Activated T-helper 2 cell treated with anti-CD3 and anti-CD28 coated beads, Interferon-gamma antibody, Interleukin-2, Interleukin-4, amounts not matched to agents 10 μg/mL and 5 μg/mL and 100 μg/mL, durations not matched to agents 14 hours and 24 hours and 36 hours (primary cell): ENCODE measurements around the gene KLHL5. TPM values are rescaled to one million over a fixed set of nuclear protein-coding genes. Genes with fewer than 3 reads are reported as not detected.
A peak's percentile ranks its signal among the peaks of the same experiment; 100 is the strongest.

Experiments
- DNase-seq: peaks from one replicate; pipeline ENCODE4 v3.0.0; 2021; ENCODE audit warnings: low spot score
- H3K27ac Mint-ChIP-seq: one replicate; pipeline ENCODE4 v1.8.0; 2021; ENCODE audit warnings: mixed read lengths
- H3K27me3 Mint-ChIP-seq: one replicate; pipeline ENCODE4 v1.8.0; 2021; ENCODE audit warnings: low read depth, mixed read lengths
- H3K36me3 Mint-ChIP-seq: one replicate; pipeline ENCODE4 v1.8.0; 2021; ENCODE audit warnings: low read depth, mixed read lengths
- H3K4me1 Mint-ChIP-seq: one replicate; pipeline ENCODE4 v1.8.0; 2021; ENCODE audit warnings: low read depth, mixed read lengths
- H3K4me3 Mint-ChIP-seq: one replicate; pipeline ENCODE4 v1.8.0; 2021; ENCODE audit warnings: low read depth, mild to moderate bottlenecking, moderate library complexity, mixed read lengths
- H3K9me3 Mint-ChIP-seq: one replicate; pipeline ENCODE4 v1.8.0; 2021; ENCODE audit warnings: mixed read lengths
- intact Hi-C: fragments of 100-400 bp; cut with micrococcal nuclease; formaldehyde crosslinking; loops from one replicate; pipeline ENCODE4 v1.15.1; 2023
- total RNA-seq: library from RNA; stranded (reverse); gene quantifications from 2 replicates; pipeline ENCODE4 v1.2.3, GENCODE V29; 2022

Gene KLHL5
- total RNA-seq, 1 donor from 2014 or later, result 30.1 TPM

- DNase-seq, result no peak
- Mint-ChIP-seq H3K27ac (peak overlapping the region; percentile 85), H3K36me3 (peaks cover 17% of the 10 kb centered on the region), H3K9me3 (no peaks in the 10 kb centered on the region), H3K4me1 (peaks cover 53% of the 10 kb centered on the region), H3K27me3 (no peaks in the 10 kb centered on the region), H3K4me3 (peak overlapping the region; percentile 85)
- intact Hi-C loops, result loop anchor here (2.0 kb wide), 2 partner anchors 59 to 137 kb away; partner anchors contain the start of gene WDR19
Measured at GRCh38 chr4:39045827-39046221, 16.2 kb upstream of the KLHL5 start.

DNA sequence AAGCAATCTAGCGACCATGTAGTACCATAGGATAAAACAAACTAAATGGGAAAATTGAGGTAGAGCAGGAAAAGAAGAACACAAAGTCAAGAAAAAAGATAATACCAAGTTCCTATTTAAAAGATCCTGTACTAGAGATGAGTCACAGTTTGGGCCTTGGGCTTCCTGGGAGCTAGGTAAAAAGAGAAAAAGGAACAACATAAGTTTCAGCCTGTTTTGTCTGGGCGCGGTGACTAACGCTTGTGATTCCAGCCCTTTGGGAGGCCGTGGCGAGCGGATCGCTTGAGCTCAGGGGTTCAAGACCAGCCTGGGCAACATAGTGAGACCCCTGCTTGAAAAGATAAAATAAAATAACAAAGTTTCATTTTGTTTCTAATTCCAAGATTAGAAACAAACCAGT is 15.8 kb upstream of the KLHL5 start:
- H3K4me3 Mint-ChIP-seq, result peak overlapping the region; percentile 85
- DNase-seq, result no peak
- intact Hi-C loops, result no loop called here

GRCh38 chr4:39047681-39048080 is 14.4 kb upstream of the KLHL5 start:
- no peak for DNase-seq
- H3K27me3 Mint-ChIP-seq, result no peaks in the 10 kb centered on the region
- H3K9me3 Mint-ChIP-seq, result no peaks in the 10 kb centered on the region
- H3K36me3 Mint-ChIP-seq, result peaks cover 17% of the 10 kb centered on the region
- peak overlapping the region; percentile 68 for H3K27ac Mint-ChIP-seq
- peak overlapping the region; percentile 51 for H3K4me3 Mint-ChIP-seq
- intact Hi-C loops, result no loop called here
- peaks cover 55% of the 10 kb centered on the region for H3K4me1 Mint-ChIP-seq

More for the DNA sequence above, 15.8 kb upstream of the KLHL5 start:
- Mint-ChIP-seq H3K9me3 (no peaks in the 10 kb centered on the region), H3K27ac (peak overlapping the region; percentile 85), H3K4me1 (peaks cover 55% of the 10 kb centered on the region), H3K27me3 (no peaks in the 10 kb centered on the region), H3K36me3 (peaks cover 17% of the 10 kb centered on the region)

DNA sequence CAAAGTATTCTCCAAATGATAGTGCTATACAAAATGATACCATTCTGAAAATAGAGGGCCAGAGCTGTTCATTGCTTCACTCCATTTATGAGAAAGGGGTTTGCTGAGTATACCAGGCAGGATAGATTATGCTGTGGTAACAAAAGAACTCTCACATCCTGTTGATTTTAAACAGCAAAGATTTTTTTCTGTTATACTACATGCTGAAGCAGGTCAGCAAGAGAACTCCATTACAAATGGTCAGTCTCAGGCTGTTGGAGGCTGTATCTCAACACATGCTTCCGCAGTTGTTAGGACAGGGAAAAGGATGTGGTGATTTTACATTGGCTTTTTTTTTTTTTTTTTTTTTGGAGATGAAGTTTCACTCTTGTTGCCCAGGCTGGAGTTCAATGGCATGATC is 13.7 kb upstream of the KLHL5 start:
- Mint-ChIP-seq H3K36me3 (peaks cover 17% of the 10 kb centered on the region), H3K27me3 (no peaks in the 10 kb centered on the region), H3K27ac (peak overlapping the region; percentile 68), H3K4me3 (peak overlapping the region; percentile 51), H3K9me3 (no peaks in the 10 kb centered on the region), H3K4me1 (peaks cover 54% of the 10 kb centered on the region)
- intact Hi-C loops, result no loop called here
- DNase-seq, result no peak

DNA sequence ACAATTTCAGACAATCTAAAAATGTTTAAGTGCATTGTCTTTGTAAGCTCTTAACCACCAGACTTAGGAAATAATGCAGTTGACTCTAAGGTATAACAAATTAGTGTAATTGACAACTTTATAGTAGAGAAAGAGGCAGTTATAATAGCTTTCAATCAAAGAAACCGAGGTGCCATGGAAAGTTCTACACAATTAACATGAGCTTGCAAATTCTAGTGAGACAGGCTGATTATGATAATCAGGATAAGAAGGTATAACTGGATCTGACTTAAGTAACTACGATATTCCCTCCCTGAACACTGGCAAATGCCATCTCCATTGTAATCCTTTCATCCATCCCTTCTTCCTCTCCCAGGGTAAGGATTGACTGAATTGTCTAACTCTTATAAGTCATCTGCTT is 11.4 kb upstream of the KLHL5 start:
- DNase-seq, result no peak
- Mint-ChIP-seq H3K4me1 (peaks cover 44% of the 10 kb centered on the region), H3K27me3 (no peaks in the 10 kb centered on the region), H3K36me3 (peaks cover 17% of the 10 kb centered on the region), H3K27ac (no peak overlapping the region), H3K9me3 (no peaks in the 10 kb centered on the region), H3K4me3 (no peak overlapping the region)
- intact Hi-C loops, result no loop called here

- intact Hi-C loops, result no loop called here
- no peak for DNase-seq
- Mint-ChIP-seq H3K27me3 (no peaks in the 10 kb centered on the region), H3K4me3 (no peak overlapping the region), H3K4me1 (peaks cover 38% of the 10 kb centered on the region), H3K36me3 (peaks cover 14% of the 10 kb centered on the region), H3K27ac (no peak overlapping the region), H3K9me3 (no peaks in the 10 kb centered on the region)
Measured at GRCh38 chr4:39051492-39051891, 10.5 kb upstream of the KLHL5 start.

GRCh38 chr4:39053983-39054382 is 8.0 kb upstream of the KLHL5 start:
- peaks cover 19% of the 10 kb centered on the region for H3K4me1 Mint-ChIP-seq
- H3K27me3 Mint-ChIP-seq, result no peaks in the 10 kb centered on the region
- no peaks in the 10 kb centered on the region for H3K9me3 Mint-ChIP-seq
- intact Hi-C loops, result no loop called here
- DNase-seq, result no peak
- H3K27ac Mint-ChIP-seq, result no peak overlapping the region
- H3K4me3 Mint-ChIP-seq, result no peak overlapping the region
- no peaks in the 10 kb centered on the region for H3K36me3 Mint-ChIP-seq

- H3K4me3 Mint-ChIP-seq, result no peak overlapping the region
- no peaks in the 10 kb centered on the region for H3K9me3 Mint-ChIP-seq
- no peak overlapping the region for H3K27ac Mint-ChIP-seq
- DNase-seq, result no peak
- no peaks in the 10 kb centered on the region for H3K36me3 Mint-ChIP-seq
- no peaks in the 10 kb centered on the region for H3K27me3 Mint-ChIP-seq
- intact Hi-C loops, result no loop called here
- peaks cover 19% of the 10 kb centered on the region for H3K4me1 Mint-ChIP-seq
Measured at GRCh38 chr4:39054497-39054896, 7.5 kb upstream of the KLHL5 start.

DNA sequence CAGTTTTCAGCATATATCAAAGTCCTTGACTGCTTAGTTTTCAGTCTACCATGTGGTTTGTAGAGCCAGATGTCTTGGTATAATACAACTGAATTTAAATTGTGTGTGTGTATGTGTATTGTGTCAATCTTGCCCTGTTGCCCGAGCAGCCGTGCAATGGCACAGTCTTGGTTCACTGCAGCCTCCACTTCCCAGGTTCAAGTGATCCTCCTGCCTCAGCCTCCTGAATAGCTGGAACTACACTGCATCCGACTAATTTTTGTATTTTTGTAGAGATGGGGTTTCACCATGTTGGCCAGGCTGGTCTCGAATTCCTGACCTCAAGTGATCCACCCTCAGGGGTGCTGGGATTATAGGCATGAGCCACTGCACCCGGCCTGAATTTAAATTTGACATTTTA is 6.0 kb upstream of the KLHL5 start:
- Mint-ChIP-seq H3K36me3 (no peaks in the 10 kb centered on the region), H3K4me3 (no peak overlapping the region), H3K9me3 (no peaks in the 10 kb centered on the region), H3K27me3 (no peaks in the 10 kb centered on the region), H3K27ac (no peak overlapping the region), H3K4me1 (peaks cover 21% of the 10 kb centered on the region)
- DNase-seq, result no peak
- intact Hi-C loops, result no loop called here

DNA sequence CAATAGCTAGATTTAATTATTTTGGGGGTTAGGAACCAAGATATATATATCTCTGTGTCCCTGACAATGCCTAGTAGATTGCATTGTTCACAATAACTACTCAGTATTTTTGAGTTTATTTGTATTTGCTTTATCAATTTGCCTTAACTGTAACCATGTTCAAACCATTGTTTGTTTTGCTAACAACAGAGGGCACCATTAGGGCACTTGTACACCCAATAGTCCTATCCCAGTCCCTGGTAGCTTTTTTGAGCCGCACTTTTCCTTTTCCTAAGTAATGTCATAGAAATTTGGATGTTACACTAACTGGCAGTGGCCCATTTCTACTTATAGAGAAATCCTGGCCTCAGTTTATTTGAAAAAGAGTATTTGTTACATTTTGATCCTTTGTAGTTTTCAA is 575 bp upstream of the KLHL5 start:
- no peak overlapping the region for H3K27ac Mint-ChIP-seq
- H3K4me3 Mint-ChIP-seq, result no peak overlapping the region
- intact Hi-C loops, result no loop called here
- no peaks in the 10 kb centered on the region for H3K27me3 Mint-ChIP-seq
- peaks cover 3% of the 10 kb centered on the region for H3K36me3 Mint-ChIP-seq
- H3K9me3 Mint-ChIP-seq, result no peaks in the 10 kb centered on the region
- no peak for DNase-seq
- H3K4me1 Mint-ChIP-seq, result peaks cover 21% of the 10 kb centered on the region

DNA sequence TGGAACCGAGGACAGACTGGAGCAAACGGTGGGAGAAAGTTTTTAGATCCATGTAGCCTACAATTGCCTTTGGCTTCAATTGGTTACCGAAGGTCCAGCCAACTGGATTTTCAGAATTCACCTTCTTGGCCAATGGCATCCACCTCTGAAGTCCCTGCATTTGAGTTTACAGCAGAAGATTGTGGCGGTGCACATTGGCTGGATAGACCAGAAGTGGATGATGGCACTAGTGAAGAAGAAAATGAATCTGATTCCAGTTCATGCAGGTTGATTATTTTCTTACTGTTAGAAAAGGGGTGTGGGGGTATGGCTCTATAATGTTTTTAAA is 702 bp downstream of the KLHL5 start:
- peaks cover 23% of the 10 kb centered on the region for H3K4me1 Mint-ChIP-seq
- intact Hi-C loops, result no loop called here
- no peaks in the 10 kb centered on the region for H3K9me3 Mint-ChIP-seq
- peaks cover 3% of the 10 kb centered on the region for H3K36me3 Mint-ChIP-seq
- no peak overlapping the region for H3K27ac Mint-ChIP-seq
- no peaks in the 10 kb centered on the region for H3K27me3 Mint-ChIP-seq
- DNase-seq, result no peak
- no peak overlapping the region for H3K4me3 Mint-ChIP-seq

GRCh38 chr4:39063430-39063829 is 1.4 kb downstream of the KLHL5 start:
- Mint-ChIP-seq H3K4me3 (no peak overlapping the region), H3K36me3 (peaks cover 7% of the 10 kb centered on the region), H3K27me3 (no peaks in the 10 kb centered on the region), H3K27ac (no peak overlapping the region), H3K4me1 (peaks cover 29% of the 10 kb centered on the region), H3K9me3 (no peaks in the 10 kb centered on the region)
- no peak for DNase-seq
- intact Hi-C loops, result no loop called here

DNA sequence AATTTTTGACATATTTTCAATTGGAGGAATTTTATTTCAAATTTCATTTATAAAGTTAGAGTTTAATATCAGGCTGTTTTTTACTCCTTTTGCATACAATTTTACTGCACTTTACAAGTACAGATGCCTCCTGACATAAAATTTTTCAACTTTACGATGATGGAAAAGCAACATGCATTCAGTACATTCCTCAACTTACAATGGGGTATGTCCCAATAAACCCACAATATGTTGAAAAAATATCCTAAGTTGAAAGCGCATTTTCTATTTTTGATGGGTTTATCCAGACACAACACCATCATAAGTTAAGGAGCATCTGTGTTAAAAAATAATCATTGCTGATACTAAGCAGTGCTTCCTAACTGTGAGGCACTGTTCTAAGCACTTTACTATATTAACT is 4.3 kb downstream of the KLHL5 start:
- intact Hi-C loops, result no loop called here

GRCh38 chr4:39067031-39067430 is 5.0 kb downstream of the KLHL5 start:
- H3K27ac Mint-ChIP-seq, result no peak overlapping the region
- no peaks in the 10 kb centered on the region for H3K9me3 Mint-ChIP-seq
- intact Hi-C loops, result no loop called here
- H3K4me1 Mint-ChIP-seq, result peaks cover 25% of the 10 kb centered on the region
- H3K4me3 Mint-ChIP-seq, result no peak overlapping the region
- H3K27me3 Mint-ChIP-seq, result no peaks in the 10 kb centered on the region
- H3K36me3 Mint-ChIP-seq, result peaks cover 14% of the 10 kb centered on the region
- no peak for DNase-seq

More for the DNA sequence above, 4.3 kb downstream of the KLHL5 start:
- H3K4me1 Mint-ChIP-seq, result peaks cover 29% of the 10 kb centered on the region
- DNase-seq, result no peak
- no peak overlapping the region for H3K4me3 Mint-ChIP-seq
- no peaks in the 10 kb centered on the region for H3K9me3 Mint-ChIP-seq
- H3K27ac Mint-ChIP-seq, result no peak overlapping the region
- peaks cover 14% of the 10 kb centered on the region for H3K36me3 Mint-ChIP-seq
- no peaks in the 10 kb centered on the region for H3K27me3 Mint-ChIP-seq
